Head of caudate nucleus (tissue), 42 donors: ENCODE results near the gene STAC.
"Not testable (repeated sequence)": the region's sequence is repeated elsewhere in the genome, so short reads cannot be mapped to it uniquely, and the experiment has no call there.

Source experiments
- DNase-seq, 42 donors: peaks; one replicate each; pipeline versions ENCODE4 v3.0.0 to v3.0.0-alpha.2; 2020 to 2021; ENCODE audit warnings: mixed read lengths in 7 of 42
- intact Hi-C: fragments of 100-400 bp; cut with DNase I; formaldehyde crosslinking; loops from one replicate; pipeline ENCODE4 v1.15.0; 2022

STAC gene

DNA sequence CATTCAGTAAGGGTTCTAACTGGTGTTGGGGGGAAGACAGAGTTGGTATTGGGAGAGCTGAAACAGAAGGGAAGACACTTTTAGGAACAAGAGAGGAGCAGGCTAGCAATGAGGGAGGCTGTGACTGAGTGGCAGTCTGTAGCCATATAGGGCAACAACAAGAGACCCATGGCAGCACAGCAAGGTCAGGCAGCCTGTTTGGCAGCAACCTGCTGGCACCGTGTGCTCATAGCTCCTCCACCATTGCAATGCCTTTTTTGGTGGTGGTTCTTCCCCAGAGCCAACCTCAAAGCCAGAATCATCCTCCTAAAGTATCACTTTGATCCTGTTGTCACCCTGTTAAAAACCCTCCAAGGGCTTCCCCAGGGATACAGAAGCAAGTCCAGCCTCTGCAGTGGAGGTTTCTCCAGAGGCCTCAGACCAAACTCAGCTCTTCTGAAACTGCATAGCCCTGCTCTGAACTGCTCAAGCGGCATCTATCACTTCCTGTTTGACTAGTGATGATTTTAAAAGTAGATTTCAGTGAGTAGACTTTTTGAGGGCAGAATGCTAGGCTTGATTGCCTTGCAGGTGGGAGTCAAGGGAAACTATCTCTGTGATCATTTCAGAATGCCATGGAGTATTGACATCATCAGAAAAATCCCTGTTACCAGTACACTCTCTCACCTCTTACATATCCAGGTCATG is 176.9 kb downstream of the STAC start:
- DNase-seq = no peak
- intact Hi-C loops = no loop called here

- intact Hi-C loops = no loop called here
- peak in 29 of 42 donors; percentile 16 to 84 (median 46) for DNase-seq
Observed at GRCh38 chr3:36557708-36558421, 177.6 kb downstream of the STAC start.

GRCh38 chr3:36558961-36559360 is 178.7 kb downstream of the STAC start:
- DNase-seq = no peak
- intact Hi-C loops = no loop called here

DNA sequence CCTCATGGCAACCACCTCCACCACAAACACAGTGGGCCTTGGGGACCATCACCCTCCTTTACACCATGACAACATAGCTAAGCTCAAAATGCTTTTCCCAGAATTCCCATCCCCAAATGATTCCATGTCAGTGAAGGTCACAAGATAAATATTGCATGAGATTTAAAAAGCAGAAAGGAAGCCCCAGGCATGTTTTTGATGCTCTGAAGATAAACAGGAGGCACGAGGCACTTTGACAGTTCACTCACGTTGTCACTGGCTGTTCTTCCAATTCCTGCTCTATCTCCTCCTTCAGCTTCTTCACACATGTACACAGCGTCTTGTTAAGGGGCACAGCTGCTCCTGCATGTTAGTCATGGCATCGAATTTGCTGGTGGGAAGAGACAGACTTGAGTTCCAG is 180.4 kb downstream of the STAC start:
- intact Hi-C loops = no loop called here
- DNase-seq = no peak

GRCh38 chr3:36561601-36562000 is 181.3 kb downstream of the STAC start:
- intact Hi-C loops = no loop called here
- DNase-seq = no peak

DNA sequence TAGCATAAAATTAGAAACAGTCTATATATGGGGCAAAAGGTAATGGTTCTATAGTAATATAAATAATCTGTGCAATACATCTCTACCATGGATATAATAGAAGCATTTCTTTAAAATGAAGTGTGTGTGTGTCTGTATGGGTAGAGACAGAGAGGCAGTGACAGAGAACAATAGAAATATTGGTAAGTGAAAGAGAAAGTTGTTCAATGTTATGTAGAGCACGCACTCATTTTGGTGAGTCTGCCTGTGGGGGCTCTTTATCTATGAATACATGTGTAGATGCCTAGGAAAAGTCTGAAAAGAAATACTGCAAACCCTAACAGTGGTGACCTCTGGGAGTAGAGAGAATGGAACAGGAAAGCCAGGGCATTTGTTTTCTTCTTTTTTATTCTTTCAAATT is 182.6 kb downstream of the STAC start:
- DNase-seq = no peak
- intact Hi-C loops = no loop called here

DNA sequence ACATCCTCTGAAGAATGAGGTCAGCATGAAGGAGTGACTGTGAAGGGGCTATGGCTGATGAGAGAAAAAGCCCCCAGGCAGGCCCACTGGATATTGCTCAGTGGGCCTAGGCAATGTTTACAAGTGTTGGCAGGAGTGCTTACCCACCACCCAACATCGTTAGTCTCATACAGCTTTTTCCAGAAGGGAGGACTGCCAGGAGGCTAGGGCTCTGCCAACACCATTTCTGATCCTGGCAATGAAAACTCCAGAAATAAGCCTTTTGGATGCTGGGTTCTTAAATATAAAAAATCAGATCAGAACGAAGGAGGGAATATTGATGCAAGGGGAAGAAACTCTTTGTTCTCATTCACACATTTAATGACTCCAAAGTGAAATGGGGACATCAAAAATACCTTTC is 194.9 kb downstream of the STAC start:
- intact Hi-C loops = no loop called here
- DNase-seq = no peak

GRCh38 chr3:36578418-36578817 is 198.1 kb downstream of the STAC start:
- DNase-seq, intact Hi-C loops: not testable (repeated sequence)

- no peak for DNase-seq
- intact Hi-C loops = no loop called here
Observed at GRCh38 chr3:36579746-36580145, 199.4 kb downstream of the STAC start.

- intact Hi-C loops = no loop called here
- no peak for DNase-seq
Observed at GRCh38 chr3:36580716-36581115, 200.4 kb downstream of the STAC start.

DNA sequence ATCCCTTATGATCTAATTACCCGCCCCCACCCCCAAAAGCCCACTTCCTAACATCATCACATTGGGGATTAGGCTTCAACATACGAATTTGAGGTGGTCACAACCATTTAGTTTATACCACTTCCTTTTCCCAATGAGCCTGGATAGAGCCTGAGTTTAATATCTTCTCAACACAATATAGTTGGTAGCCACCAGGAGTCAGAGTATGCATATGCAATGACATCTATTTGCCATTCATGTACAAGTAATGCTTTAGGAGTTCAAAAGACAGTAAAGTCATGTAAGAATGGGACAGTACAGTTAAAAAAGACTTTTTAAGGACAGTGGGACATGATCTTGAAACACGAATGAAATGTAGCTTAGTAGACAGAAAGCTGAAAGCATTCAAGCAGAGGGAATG is 211.7 kb downstream of the STAC start:
- DNase-seq = no peak
- intact Hi-C loops = no loop called here

DNA sequence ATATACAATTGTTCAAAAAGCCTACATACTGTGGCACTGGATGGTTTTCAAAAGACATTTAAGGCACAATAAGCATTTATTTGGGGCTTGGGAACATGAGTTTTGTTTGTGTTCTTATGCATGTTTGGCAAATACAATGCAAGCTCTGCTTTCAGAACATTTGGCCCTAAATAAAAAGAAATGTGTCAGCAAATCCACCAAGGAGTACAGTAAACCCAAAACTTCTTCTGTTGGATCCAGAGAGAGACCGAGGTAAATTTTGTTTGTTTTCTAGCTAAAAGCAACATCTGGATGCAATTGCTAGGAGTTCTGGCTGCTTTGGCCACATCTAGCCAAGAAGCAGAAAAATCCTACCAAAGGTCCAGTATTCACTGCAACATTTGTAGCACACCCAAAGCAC is 215.2 kb downstream of the STAC start:
- DNase-seq = no peak
- intact Hi-C loops = no loop called here

GRCh38 chr3:36596419-36596818 is 216.1 kb downstream of the STAC start:
- intact Hi-C loops = no loop called here
- no peak for DNase-seq

- no peak for DNase-seq
- intact Hi-C loops = no loop called here
Observed at GRCh38 chr3:36597422-36597821, 217.1 kb downstream of the STAC start.
